ENCODE measurements around the gene CAPN12.

CAPN12 gene

GRCh38 chr19:38721496-38721895 is 22.8 kb downstream of the CAPN12 start:
- TF ChIP-seq CTCF (conservative IDR thresholded peaks at IDR 0.05; ENCODE audit: low read depth, low read length): no peak

GRCh38 chr19:38720559-38721236 is 23.6 kb downstream of the CAPN12 start:
- H3K4me3 ChIP-seq (ENCODE audit: low read length): no peak overlapping the region
- no peak for TF ChIP-seq CTCF (conservative IDR thresholded peaks at IDR 0.05; ENCODE audit: low read depth, low read length)
- no peak for DNase-seq (ENCODE audit: low read depth)

More at GRCh38 chr19:38721496-38721895, 22.8 kb downstream of the CAPN12 start:
- H3K4me3 ChIP-seq (ENCODE audit: low read length): no peak overlapping the region
- DNase-seq (ENCODE audit: low read depth): no peak

GRCh38 chr19:38719761-38720558 is 24.3 kb downstream of the CAPN12 start:
- no peak overlapping the region for H3K4me3 ChIP-seq (ENCODE audit: low read length)
- no peak for DNase-seq (ENCODE audit: low read depth)
- peak; percentile 12 for TF ChIP-seq CTCF (conservative IDR thresholded peaks at IDR 0.05; ENCODE audit: low read depth, low read length)

GRCh38 chr19:38718747-38719543 is 25.3 kb downstream of the CAPN12 start:
- TF ChIP-seq CTCF (conservative IDR thresholded peaks at IDR 0.05; ENCODE audit: low read depth, low read length): peak; percentile 52
- H3K4me3 ChIP-seq (ENCODE audit: low read length): no peak overlapping the region
- peak; percentile 71 for DNase-seq (ENCODE audit: low read depth)

GRCh38 chr19:38717855-38718254 is 26.4 kb downstream of the CAPN12 start:
- no peak for TF ChIP-seq CTCF (conservative IDR thresholded peaks at IDR 0.05; ENCODE audit: low read depth, low read length)
- no peak overlapping the region for H3K4me3 ChIP-seq (ENCODE audit: low read length)
- DNase-seq (ENCODE audit: low read depth): no peak

GRCh38 chr19:38717051-38717450 is 27.2 kb downstream of the CAPN12 start:
- DNase-seq (ENCODE audit: low read depth): no peak
- TF ChIP-seq CTCF (conservative IDR thresholded peaks at IDR 0.05; ENCODE audit: low read depth, low read length): no peak
- H3K4me3 ChIP-seq (ENCODE audit: low read length): no peak overlapping the region
